NCI-H446 treated with DMSO at 0.1 percent for 48 hours (cell line): ENCODE measurements around the gene SLC5A3.

Experiments
- DNase-seq: peaks from one replicate; lab custom pipeline; 2025; lab: John Stamatoyannopoulos, UW

The SLC5A3 gene

DNA sequence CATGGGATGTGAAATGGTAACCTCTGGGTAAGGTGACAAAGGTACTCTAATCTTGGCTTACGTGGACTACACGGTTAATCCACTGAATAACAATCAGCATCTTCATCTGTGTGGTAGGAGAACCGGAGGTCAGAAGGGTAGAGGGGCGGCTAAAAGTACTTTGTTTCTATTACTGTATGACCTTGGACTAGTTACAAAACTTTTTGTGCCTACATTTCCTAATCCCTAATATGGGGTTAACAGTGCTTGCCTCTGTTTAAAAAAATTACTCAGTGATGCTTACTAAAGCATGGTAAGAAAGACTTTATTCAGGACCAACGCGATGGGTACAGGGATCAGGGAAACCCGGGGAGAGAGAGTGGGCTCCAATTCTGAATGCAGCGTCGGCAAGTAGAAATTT lies 1.7 kb upstream of the SLC5A3 start:
- DNase-seq, result no peak

DNA sequence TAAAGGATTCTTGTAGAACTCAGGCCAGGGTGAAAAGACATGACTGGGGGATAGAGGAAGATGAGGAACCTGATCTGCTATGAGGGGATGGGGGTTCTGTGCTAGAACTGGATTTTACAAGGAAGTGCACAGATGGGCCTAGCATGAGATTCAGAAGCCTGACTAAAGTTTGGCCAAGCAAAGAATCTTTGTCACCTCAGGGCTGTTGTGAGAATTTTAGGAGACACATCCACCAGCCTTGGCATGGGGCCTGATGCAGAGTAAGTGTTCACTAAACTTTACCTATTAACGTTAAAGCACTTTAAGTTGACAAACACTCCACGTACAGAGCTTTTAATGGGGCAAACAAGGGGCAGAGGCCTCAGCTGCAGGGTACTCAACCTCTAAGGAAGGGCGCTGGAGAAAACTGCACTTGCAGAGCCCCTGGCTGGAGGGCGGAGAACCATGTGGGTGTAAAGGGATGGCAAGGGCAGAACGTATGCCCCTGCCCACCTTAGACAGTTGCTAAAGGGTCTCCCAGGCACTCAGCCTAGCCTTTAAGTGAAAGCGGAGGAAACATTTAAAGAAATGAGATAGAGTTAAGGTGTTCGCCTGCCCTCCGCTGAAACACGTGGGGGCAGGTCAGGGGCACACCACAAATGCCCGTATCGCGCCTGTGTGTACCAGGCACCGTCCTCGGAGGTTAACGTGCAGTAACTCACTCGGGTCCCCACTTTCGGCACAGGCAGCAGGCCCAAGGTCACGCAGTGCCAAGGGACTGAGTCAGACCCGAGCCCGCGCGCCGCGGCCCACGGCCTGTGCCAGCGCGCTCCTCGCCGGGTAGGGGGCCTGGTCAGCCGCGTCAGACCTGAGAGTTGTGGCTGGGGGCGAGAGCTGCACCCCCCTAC lies 990 bp upstream of the SLC5A3 start:
- no peak for DNase-seq

DNA sequence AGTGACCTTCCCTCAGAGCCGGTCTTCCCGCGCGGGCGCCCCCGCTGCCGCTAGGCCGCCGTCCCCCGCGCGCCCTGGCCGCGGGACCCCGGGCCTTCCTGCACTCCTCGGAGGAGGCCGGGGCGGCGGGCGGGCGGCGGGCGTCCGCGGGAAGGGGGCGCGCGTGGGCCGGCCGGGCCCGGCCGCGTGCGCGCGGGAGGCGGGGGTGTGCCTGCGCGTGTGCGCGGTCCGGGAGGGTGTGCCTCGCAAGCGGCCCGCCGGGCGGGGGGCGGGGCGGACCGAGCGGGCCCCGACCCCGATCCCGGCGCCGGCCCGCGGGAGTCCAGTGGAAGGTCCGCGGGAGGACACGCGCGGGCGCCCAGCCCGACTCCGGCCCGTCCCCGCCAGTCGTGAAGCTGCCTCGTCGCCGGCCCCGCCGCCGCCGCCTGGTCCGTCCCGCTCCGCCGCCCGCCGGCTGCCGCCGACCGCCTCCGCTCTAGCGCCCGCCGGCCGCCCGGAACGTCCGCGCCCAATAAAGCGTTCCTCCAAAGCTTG lies 438 bp downstream of the SLC5A3 start:
- no peak for DNase-seq

DNA sequence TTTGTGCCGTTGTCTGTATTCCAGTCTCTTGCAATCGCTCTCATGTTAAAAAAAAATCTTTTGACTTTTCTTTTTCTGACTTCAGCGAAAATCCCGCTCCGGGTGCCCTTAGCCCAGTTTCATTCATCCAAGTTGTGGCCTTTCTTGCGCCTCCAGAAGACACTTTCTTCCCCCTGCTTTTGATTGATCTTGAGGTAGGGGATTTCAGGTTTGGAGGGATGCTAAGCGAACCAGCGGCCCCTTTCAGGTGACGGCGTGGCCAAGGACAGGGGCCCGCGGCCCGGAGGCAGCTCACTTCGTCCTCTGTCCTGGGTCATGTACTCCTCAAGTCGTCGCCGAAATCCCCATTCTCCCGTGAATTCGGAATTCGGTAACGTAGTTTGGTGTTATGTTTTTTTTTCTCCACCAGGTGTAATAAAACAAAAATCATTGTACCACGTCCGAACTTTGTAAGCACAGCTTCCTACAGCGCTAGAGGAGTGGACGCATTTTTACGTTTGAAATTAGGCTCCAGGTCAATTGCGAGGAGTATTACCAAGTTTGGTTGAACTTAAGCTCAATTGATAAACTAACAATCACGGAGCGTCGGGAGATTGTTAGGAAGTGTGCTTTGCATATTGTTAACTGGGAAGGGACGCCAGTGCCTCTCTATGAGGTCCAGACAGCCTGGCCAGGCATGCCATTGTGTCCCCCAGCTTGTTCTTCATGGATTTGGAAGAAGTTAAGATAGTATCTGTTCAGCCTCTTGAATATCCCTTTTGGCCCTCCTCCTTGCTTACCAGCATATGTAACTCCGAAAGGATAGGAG lies 1.1 kb downstream of the SLC5A3 start:
- no peak for DNase-seq

DNA sequence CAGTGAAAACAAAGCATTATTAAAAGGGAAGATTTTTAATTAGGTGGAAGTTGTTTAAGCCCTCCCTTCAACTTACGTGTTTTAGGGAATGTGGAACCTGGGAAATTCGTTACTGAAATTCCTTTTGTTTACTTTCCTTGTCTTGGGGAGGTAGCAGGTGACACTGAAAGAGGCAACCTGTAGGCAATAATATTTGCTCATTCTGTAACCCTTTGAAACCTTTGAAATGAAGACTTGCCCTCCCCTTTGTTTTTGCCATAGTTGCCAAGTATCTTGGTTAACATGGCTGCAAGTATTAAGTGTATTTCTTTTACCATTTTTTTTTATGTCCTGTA lies 1.7 kb downstream of the SLC5A3 start:
- no peak for DNase-seq

DNA sequence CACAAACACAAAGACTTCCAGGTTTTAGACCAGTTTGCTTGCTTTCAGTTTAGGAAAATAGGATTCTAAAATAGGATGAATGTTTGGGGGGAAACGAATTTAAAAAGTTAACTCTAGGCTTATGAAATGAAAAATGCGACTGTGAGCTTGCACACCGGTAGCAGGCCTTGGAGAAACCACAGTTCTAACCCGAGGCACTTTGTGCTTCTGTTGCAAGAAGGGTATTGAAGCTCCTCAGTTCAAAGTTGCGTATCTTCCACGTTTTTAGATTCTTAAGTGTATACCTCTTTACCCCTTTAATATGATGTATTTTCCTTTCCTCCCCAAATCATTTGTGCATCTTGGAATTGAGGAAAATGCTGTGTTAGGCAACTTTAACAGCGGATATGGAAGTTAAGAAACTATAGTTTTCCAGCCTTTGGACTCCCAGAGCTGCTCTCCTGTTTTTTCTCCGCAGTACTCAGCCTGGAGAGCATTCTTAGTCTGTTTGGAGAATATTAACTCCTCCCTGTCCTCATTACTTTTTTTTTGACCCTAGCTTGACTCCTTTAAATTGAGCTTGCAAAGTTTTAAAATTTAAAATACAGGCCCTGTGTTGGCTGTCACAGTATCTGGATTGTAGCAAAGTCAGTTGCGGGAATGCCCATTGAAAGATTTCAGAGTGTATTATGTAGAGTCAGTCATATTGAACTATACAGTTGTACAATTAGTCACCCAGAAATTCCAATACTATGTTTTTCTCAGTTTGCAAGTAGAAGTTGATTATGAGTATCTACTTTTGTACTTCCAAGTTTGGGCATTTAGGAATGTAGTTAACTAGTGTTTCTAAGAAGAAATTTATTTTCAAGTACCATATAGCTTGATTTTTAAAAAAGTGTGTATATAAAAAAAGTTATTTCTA lies 2.6 kb downstream of the SLC5A3 start:
- DNase-seq, result no peak

DNA sequence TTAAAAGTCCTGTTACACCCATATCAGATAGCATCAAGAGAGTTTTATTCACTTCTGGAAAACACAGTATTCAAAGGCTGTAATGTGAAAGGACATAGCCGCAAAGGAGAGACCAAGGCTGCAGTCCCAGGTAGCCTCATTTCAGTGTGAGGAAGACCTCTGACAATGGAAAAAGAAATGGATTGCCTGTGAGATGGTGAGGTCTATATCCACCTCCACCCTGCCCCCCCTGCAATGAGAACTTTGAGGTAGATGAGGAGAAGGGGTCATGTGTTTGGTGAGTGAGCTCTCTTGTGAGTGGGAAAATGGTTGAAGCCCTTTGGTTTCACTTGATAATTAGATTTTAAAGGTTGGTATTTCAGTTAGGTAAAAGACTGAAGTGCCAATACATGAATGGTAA lies 3.5 kb downstream of the SLC5A3 start:
- DNase-seq, result no peak

DNA sequence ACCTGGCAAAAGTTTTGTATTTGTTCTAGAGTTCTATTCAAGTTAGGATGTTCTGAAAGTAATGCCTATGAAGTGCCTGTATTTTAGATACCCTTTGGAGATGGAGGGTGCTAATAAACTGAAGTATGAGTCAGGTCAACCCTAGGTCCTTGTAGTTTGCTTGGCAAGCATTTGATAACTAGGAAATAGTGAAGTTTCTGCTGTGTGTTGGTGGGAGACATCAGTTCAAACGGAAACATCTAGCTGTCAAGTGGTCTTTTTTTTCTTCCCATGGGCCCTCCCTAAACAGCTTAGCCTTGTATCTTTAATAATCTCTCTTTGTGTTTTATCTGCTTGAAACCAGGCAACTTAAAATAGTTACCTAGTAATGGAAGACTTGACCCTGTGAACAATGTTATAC lies 4.5 kb downstream of the SLC5A3 start:
- DNase-seq, result no peak

DNA sequence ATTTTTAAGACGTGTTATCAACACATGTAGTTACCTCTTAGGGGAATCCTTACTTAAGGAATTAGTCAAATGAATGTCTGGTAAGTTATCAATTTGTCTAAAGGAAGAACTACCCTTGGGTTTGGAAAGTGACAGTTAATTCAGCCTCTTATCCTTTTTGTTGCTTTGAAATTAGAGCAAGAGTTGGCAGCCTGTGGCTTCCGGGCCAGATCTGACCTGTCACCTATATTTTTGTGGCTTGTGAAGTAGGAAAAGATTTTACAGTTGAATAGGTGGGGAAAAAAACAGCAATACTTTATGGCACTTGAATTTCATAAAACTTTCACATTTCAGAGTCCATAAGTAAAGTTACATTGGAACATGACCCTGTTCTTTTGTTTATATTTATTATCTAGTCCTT lies 5.5 kb downstream of the SLC5A3 start:
- no peak for DNase-seq

DNA sequence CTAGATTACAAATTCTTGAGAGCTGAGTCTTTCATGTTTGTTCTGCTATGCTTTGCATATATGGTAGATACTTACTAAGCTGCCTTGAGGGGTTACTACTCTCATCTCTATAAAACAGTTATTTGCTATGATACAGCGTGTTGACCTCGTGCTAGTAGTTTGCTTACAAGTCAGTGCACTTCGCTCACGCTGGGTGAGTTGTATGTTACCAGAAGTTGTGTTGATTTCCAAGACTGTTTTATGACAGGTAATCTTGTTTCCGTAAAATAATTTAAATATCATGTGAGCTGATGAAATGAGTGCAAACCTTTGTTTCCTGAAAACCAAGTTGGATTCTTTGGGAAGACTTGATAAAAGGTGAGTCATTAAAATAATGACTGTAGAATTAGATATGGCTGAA lies 7.3 kb downstream of the SLC5A3 start:
- DNase-seq, result no peak

DNA sequence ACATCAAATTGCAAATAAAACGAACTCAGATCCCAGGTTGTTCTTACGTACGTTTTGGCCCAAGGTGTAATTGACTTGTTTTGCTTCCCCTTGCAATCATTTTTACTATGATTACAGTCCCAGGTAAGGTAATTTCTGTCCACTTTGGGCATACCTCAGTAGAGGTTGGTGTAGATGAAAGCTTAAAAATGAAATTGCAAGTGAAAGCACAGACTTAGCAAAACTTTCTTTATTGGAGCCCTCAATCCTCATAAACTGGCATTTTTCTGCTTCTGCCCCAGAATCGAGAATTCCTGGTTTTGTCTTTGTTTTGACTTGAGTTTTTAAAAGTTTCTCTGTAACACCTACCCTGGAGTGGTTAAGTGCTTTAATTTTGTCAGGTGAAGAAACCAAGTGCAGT lies 9.4 kb downstream of the SLC5A3 start:
- no peak for DNase-seq

DNA sequence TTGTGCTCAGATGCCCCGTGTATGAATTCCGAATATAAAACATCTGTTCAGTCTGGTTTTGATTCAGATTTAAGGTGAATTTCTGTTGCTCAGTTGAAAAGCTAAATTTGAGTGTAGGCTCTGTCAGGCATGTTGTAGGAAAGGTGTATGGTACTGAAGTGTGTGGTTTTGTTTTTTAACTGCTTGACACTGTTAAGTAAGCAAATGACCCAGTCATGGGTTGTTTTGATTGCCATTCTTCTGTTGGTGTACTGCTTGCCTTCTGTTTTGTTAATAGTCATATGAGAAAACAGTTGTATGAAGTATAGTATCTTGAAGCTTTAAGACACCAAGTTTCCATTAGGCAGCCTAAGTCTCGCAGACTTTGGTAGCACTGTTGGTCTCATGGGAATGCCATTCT lies 10.0 kb downstream of the SLC5A3 start:
- no peak for DNase-seq

DNA sequence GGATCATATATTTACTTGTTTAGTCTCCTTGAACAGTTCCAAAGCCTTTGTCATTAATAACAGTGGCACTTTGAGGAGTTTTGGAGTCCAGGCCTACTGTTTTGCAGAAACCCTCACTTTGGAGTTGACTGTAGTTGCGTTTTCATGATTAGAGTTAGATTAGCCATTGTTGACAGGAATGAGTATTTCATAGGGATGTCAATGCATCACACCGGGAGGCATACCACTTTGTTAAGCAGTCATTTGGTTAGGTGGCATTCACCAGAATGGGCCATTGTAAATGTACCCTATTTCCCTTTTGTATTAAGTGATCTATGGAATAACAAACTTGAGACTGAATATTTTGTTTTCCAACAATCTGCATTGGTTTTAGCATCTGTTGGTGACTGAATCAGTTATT lies 11.8 kb downstream of the SLC5A3 start:
- DNase-seq, result no peak

DNA sequence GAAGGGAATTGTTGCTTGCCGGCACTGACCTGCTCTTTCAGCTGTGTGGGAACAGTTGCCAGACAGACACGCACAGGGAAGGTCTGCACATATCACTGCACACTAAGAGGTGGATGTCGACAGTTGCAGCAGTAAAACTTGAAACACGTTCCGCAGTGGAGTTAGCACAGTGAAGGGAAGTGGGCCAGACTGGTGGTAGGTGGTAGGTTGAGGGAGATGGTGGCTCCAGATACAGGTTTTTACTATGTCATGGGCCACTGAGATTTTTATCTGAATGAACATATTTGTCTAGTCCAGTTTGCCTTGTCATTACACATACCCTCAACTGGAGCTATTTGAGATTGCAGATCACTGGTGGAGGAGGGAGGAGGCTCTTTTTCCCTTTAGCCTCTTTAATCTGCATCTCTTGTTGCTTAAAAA lies 13.5 kb downstream of the SLC5A3 start:
- DNase-seq, result no peak

DNA sequence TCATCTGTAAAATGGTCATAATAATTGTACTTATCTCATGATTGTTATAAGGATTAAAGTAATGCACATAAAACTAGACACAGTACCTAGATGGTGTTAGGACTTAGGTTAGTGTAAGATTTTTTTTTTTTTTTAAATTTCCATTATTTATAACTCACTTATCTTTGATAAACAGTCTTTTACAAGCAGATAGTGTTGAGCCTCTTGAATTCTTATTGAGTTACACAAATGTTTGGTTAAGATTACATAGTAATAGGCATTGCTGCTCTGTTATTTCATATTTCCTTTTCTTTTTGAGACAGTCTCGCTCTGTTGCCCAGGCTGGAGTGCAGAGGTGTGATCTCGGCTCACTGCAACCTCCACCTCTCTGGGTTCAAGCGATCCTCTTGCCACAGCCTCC lies 15.4 kb downstream of the SLC5A3 start:
- DNase-seq, result no peak

DNA sequence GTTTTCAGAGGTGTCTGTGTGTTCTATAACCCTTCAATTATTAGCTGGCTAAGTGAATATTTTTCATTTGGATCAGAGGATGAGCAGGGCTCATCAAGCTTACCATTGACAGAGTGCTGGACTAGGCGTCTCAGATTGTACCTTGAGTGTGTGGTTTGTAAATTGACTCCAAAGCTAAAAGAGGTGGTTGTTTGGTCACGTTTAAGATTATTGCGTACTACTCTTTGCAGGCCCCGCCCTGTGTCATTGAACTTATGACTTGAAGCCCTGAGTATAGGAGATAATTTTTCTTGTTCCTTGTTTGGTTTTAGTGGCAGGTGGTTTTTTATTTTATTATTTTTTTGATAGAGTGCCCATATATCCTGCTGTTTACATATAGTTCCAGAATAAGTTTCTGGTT lies 17.7 kb downstream of the SLC5A3 start:
- DNase-seq, result no peak

DNA sequence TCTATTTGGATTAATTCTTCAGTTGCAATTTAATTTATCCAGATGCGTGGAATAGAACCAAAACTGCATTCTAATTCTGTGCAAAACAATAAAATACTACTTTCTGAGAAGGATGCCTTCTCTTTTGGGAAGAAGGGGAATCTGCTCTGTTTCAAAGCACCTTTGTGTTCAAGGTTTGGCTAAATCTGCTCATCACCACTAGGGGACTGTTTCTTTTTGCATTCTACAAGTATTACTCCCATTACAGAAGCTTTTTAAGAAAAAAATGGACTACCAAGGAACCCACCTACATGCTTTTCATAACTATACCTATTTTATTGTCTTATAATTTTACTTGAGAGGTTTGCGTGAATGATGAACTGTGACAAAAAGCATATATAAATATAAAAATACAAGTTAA lies 18.2 kb downstream of the SLC5A3 start:
- DNase-seq, result no peak

DNA sequence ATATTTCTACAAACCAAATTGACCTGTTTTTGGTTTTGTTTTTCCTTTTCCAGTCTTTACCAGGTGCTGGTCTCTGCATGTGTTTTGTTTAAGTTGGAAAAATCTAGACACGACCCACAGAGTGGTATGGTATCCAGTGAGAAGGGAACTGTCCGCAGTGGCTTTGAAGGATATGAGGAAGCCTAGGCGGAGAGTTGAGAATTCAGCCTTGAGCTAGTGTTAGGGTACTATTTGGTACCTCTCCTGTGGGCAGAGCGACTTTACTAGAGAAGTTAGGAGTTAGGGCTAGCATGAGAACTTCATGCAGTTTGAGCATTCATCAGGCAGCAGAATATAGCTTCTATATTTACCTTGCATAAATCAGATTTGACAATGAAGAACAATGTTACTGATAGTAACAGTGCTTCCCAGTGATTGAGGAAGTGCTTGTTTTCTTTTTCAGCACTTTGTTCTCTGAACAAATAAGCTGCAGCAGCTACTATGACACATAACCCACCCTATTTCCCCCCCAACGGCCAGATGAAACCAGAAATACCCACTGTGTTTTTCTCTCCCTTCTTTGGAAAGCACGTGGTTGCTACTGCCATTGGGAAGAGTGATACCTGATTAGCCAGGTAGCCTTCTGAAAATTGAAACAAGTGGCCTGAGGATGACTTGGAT lies 19.0 kb downstream of the SLC5A3 start:
- DNase-seq, result no peak

DNA sequence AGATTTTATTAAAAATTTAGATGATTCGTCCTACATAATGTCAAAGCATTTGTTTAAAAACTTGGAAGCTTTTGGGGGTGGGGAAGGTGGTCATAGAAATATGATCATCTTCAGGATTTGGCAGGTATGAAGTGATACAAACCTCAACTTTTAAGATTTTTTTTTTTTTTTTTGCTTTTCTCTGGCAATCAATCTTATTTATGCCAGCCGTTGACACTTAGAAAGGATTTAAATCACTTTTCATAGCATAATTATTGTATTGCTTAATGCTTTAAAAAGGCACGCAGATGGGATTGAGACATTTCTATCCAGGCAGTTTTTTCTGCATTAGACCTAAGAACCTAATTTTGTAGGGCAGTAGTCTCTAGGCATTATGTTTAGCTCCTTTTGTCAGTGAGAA lies 19.7 kb downstream of the SLC5A3 start:
- DNase-seq, result no peak

DNA sequence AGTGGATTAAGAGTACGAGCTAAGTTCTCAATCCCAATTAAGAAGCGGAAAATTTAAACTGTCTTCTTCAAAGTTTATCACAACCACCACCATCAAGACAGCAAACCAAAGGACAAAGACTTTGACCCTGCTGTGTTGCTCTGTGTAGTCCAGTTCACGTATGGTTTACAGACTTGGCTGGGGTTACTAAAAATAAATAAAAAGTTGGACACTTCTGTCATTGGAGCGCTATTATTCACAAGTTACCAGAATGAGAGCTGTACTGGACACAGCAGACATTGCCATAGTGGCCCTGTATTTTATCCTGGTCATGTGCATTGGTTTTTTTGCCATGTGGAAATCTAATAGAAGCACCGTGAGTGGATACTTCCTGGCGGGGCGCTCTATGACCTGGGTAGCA lies 21.6 kb downstream of the SLC5A3 start:
- DNase-seq, result no peak

DNA sequence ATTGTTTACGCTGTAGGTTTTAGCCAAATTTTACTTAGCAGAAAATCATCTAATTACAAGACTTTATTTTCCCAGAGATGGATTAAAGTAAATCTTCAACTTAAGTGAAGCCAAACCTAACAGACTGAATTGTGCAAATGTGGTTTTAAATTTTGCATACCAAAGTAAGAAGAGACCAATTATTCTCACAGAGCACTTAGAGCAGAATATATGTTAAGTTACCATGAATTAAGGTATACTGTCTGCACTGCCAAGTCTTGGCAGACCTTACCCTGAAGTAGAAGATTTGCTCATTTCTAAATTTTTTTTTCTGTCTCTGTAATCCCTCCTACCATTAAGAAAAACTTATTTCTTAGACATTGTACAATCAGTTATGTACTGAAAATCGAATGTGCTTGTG lies 24.1 kb downstream of the SLC5A3 start:
- no peak for DNase-seq

DNA sequence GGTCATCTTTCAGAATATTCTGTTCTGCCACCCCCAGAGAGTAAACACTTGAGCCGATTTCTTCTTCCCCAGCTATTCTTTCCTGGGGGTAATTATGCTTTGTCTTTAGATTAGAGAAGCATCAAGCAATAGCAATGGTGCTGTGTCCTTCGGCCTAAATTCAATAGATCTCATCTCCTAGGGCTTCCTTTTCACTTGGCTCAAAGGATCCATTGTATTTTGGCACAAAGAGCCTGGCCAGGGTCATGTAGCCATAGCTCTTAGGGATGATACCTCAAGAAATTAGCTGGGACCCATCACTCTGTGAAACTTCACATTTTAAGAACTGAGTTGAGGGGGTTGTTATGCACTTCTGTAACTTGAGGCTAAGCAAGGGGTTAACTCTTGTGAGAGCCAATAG lies 27.0 kb downstream of the SLC5A3 start:
- no peak for DNase-seq
